ENCODE results near the gene MAGEB1.

The MAGEB1 gene

DNA sequence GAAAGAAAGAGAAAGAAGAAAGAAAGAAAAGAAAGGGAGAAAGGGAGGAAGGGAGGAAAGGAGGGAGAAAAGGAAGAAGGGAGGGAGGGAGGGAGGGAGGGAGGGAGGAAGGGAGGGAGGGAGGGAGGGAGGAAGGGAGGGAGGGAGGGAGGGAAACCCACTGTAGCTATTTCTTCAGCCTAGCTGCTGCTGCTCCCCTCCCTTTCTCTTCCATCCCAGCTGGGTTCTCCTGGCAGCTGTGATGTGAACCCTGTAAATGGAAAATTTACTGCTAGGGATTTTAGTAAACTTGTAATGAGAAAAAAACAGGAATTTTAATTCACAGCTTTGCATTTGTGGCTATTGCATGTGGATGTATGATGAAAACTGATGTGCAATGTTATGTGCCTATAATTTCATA lies 54.3 kb downstream of the MAGEB1 start:
- DNase-seq = no peak

Data from stimulated activated CD4-positive, alpha-beta T cell treated with anti-CD3 and anti-CD28 coated beads, Interleukin-2, amount 100 ng/mL, for 48 hours (primary cell).